ENCODE results near the gene ITFG2. TPM values are rescaled to one million over a fixed set of nuclear protein-coding genes. Genes with fewer than 3 reads are reported as not detected.
A peak's percentile ranks its signal among the peaks of the same experiment; 100 is the strongest.

ITFG2 gene
- total RNA-seq, 1 experiment from 2014 or later = 41.3 TPM

GRCh38 chr12:2779281-2779680, 33.2 kb upstream of the ITFG2 start:
- DNase-seq = peak in 1 of 2 experiments; percentile 46
- no peak overlapping the region for H2AFZ ChIP-seq
- H3K4me3 ChIP-seq = no peak overlapping the region
- intact Hi-C loops (cut with micrococcal nuclease; ENCODE audit: unreplicated experiment) = no loop called here
- H3K27me3 ChIP-seq (ENCODE audit: insufficient read depth, low read depth) = peaks cover 93% of the 10 kb centered on the region
- H3K4me2 ChIP-seq = no peak overlapping the region
- no peaks in the 10 kb centered on the region for H3K9me2 ChIP-seq (ENCODE audit: insufficient read depth)
- no peaks in the 10 kb centered on the region for H3F3A ChIP-seq (ENCODE audit: insufficient read depth, low read depth)
- no peak overlapping the region for H3K27ac ChIP-seq
- no TSS peak for BruUV-seq (replicated peaks)
- TF ChIP-seq EZH2 (IDR thresholded peaks at IDR 0.05; ENCODE audit: low read depth) = no peak
- TF ChIP-seq CTCF (conservative IDR thresholded peaks at IDR 0.05) = no peak
- no peaks in the 10 kb centered on the region for H3K36me3 ChIP-seq (ENCODE audit: low read depth)
- H3K4me1 ChIP-seq (replicated peaks; ENCODE audit: insufficient read depth) = no peaks in the 10 kb centered on the region
- no peaks in the 10 kb centered on the region for H3K79me2 ChIP-seq (ENCODE audit: low read depth)
- H4K20me1 ChIP-seq (ENCODE audit: insufficient read depth) = 0 out of 2 replicates have a peak, but pooled peaks cover 1% of the 10 kb centered on the region
- no peaks in the 10 kb centered on the region for H3K9me3 ChIP-seq (ENCODE audit: insufficient read depth, low read depth)
- ChIA-PET POLR2A (ENCODE audit: unreplicated experiment) (interaction anchor here (0.6 kb wide), 1 partner anchor 52 kb away, joined by 3 read pairs; no protein-coding TSS in a partner anchor), CTCF (no interaction called here)

GRCh38 chr12:2783936-2784600, 28.4 kb upstream of the ITFG2 start:
- Histone ChIP-seq H2AFZ (peak overlapping the region; percentile 63; the same call in 1 of the 2 replicates), H3F3A (ENCODE audit: insufficient read depth, low read depth) (no peaks in the 10 kb centered on the region), H3K27me3 (ENCODE audit: insufficient read depth, low read depth) (peaks cover 84% of the 10 kb centered on the region), H3K9me3 (ENCODE audit: insufficient read depth, low read depth) (no peaks in the 10 kb centered on the region), H3K36me3 (ENCODE audit: low read depth) (no peaks in the 10 kb centered on the region), H3K4me1 (replicated peaks; ENCODE audit: insufficient read depth) (no peaks in the 10 kb centered on the region), H3K4me2 (peak overlapping the region; percentile 48; the same call in 1 of the 2 replicates), H3K9me2 (ENCODE audit: insufficient read depth) (no peaks in the 10 kb centered on the region), H4K20me1 (ENCODE audit: insufficient read depth) (0 out of 2 replicates have a peak, but pooled peaks cover 6% of the 10 kb centered on the region), H3K79me2 (ENCODE audit: low read depth) (no peaks in the 10 kb centered on the region), H3K4me3 (no peak overlapping the region), H3K27ac (no peak overlapping the region)
- ChIA-PET POLR2A (ENCODE audit: unreplicated experiment) (interaction anchor here (0.5 to 0.6 kb wide), 2 partner anchors 62 to 1865 kb away, joined by 4 read pairs; partner anchors contain the start of genes AKAP3 and NDUFA9), CTCF (interaction anchor here (0.5 to 0.9 kb wide), 5 partner anchors 11 to 1064 kb away, joined by 3 to 6 read pairs (median 3); no protein-coding TSS in a partner anchor)
- intact Hi-C loops (cut with micrococcal nuclease; ENCODE audit: unreplicated experiment) = no loop called here
- no TSS peak for BruUV-seq (replicated peaks)
- DNase-seq = peak in 1 of 2 experiments; percentile 61
- peak; percentile 93 for TF ChIP-seq CTCF (conservative IDR thresholded peaks at IDR 0.05)
- no peak for TF ChIP-seq EZH2 (IDR thresholded peaks at IDR 0.05; ENCODE audit: low read depth)

GRCh38 chr12:2785017-2785416, 27.5 kb upstream of the ITFG2 start:
- TF ChIP-seq EZH2 (IDR thresholded peaks at IDR 0.05; ENCODE audit: low read depth) (no peak), CTCF (conservative IDR thresholded peaks at IDR 0.05) (no peak)
- POLR2A ChIA-PET (ENCODE audit: unreplicated experiment) = no interaction called here
- Histone ChIP-seq H3K4me2 (no peak overlapping the region), H3F3A (ENCODE audit: insufficient read depth, low read depth) (no peaks in the 10 kb centered on the region), H3K36me3 (ENCODE audit: low read depth) (no peaks in the 10 kb centered on the region), H3K27ac (no peak overlapping the region), H4K20me1 (ENCODE audit: insufficient read depth) (0 out of 2 replicates have a peak, but pooled peaks cover 6% of the 10 kb centered on the region), H2AFZ (no peak overlapping the region), H3K79me2 (ENCODE audit: low read depth) (no peaks in the 10 kb centered on the region), H3K4me1 (replicated peaks; ENCODE audit: insufficient read depth) (no peaks in the 10 kb centered on the region), H3K9me3 (ENCODE audit: insufficient read depth, low read depth) (no peaks in the 10 kb centered on the region), H3K4me3 (no peak overlapping the region), H3K27me3 (ENCODE audit: insufficient read depth, low read depth) (peaks cover 86% of the 10 kb centered on the region), H3K9me2 (ENCODE audit: insufficient read depth) (no peaks in the 10 kb centered on the region)
- DNase-seq = no peak
- intact Hi-C loops (cut with micrococcal nuclease; ENCODE audit: unreplicated experiment) = no loop called here
- CTCF ChIA-PET = interaction anchor here (0.6 kb wide), 1 partner anchor 283 kb away, joined by 3 read pairs; no protein-coding TSS in a partner anchor
- no TSS peak for BruUV-seq (replicated peaks)
